HG03354 (cell line): Measurements from ENCODE around the gene NINJ2.
"Not testable (repeated sequence)": the region's sequence is repeated elsewhere in the genome, so short reads cannot be mapped to it uniquely, and the experiment has no call there.

Experiments used
- ATAC-seq: cut with Tn5 transposase; IDR thresholded peaks from one replicate; pipeline ENCODE4 v1.9.1; 2021; ENCODE audit warnings: mild to moderate bottlenecking; ENCODE audit not compliant: unreplicated experiment, poor library complexity, severe bottlenecking

Gene NINJ2

DNA sequence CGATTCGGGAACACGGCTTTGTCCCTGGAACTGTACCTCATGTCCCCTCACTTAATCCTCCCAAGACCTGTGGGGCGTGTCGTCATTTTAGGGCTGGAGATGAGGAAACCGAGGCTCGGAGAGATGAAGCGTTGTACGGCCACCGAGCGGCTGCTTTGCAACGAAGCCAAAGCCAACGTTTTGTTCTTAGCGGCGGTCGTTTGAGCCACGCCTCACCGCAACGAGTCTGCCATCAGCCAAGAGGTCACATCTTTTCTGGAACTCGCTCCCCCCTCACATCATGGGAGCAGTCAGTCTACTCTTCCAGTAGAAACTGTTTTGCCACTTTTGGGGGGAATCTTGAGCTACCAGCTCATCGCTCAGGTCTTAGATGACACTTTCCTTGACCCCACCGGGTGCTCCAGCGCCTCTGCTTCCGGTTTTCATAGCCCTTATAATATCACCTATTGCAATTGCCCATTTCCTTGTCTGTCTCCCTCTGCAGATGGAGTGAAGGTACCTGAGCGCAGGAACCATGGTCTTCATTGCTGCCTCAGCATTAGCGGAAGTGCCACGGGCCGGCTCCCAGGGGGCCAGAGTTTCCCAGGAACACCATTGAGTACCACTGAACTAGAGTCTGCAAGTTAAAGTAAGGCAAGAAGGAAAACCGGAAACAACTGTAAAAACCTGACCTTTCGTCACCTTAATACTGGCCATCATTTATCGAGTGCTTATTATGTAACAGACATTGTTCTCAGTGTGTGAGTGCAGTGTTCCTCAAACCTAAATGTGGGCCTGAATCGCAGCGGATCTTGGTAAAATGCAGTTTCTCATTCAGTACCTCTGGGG is 19.6 kb downstream of the NINJ2 start:
- peak; percentile 14 for ATAC-seq

DNA sequence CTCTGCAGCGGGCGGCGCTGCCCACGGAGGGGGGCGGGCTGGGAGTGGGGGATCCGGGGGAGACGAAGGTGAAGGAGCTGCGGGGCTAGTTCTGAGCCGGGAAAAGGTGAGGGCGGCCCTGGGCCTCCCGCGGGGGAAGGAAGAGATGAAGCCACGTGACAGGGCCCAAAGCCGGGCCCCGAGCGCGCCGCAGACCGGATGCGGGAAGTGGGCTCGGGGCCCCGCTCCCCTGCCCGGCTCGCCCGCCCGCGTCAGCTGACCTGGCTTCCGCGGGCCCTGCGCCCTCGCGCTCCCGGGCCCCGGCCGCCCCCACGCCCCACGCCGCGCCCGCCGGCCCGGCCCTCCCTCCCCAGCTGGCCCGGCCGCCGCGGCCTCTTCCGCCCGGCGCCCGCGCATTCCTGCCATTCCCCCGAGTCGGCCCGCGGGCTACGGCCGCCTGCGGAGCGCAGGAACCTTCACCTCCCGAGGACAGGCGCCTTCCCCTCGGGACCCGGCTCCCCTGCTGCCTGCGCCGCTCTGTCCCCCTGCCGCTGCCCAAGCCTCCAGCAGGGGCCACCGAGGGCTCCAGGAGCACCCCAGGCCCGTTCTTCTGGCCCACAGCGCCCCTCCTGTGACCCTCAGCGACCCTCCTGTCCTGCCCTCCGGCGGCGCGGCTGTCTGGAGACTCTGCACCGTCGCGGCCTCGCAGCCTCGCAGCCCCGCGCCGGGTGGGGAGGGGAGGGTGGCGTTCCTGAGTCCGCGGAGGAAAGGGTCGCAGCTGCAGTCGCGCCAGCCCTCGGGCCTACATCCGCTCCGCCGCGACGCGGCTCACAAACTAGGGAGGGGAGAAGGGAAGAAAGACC is 20.4 kb downstream of the NINJ2 start:
- ATAC-seq, result peak; percentile 70

DNA sequence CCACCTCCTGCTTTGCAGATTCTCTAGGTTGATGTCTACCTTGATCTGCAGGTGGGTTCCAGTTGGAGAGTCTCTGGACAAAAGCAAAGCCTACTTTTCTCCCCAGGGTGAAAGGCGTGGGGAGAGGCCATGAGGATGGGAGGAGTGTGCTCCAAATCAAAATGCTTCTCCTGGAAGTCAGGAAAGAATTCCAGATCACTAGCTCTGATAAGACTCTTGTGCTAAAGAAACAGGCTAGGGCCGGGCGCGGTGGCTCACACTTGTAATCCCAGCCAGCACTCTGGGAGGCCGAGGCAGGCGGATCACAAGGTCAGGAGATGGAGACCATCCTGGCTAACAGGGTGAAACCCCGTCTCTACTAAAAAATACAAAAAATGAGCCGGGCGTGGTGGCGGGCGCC is 21.9 kb downstream of the NINJ2 start:
- ATAC-seq, result not testable (repeated sequence)

DNA sequence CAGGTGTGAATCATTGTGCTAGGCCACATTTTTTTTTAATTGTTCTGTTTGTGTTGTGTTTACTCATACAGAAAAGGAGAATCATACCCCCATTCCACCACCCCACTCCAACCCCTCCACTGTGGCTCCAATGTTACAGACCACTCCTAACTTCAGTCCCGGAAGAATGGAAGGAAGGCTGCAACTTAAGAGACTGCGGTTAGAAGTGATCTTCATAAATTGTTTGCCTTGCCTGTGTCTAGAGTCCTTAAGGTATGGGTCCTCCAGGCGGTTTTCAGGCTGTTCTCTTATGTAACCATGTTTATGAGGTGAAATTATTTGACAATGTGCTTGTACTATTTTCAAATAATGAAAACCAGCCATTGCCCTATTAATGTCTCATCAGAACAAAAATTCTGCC is 22.5 kb downstream of the NINJ2 start:
- ATAC-seq, result no peak

DNA sequence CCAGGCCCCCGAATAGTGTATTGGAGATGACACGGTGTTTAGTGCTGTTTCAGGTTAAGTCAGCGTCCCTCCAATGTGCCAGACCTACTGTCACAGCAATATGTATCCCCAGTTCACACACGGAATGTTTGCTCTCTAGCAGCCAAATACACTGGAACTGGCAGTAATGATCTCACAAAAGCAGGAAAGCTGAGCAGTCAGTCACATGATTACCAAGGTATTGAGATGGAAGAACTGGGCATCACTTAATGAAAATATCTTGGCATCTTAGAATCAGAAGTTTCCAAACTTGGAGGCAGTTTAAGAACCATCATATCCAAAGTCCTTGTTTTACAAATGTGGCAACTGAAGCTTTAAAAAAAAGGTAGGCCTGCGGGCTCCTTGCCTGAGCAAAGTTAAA is 23.3 kb downstream of the NINJ2 start:
- ATAC-seq, result no peak

DNA sequence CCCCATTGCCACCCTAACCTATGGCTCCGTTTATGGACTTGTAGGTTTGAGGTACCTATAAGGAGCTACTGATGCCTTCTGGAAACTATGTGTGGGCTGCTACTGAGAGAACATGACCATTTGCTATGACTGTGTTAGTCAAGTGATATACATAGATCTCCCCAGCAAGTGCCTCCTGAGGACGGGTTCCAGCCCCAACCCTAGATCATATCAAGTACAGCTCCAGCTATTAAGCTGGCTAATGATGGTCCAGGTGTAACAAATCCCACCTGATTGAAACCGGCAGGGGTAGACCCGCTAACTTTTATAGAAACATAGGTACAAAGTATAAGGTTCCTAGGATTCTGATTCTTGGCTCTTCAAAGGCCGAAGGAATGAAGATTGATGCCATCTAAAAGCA is 23.7 kb downstream of the NINJ2 start:
- ATAC-seq, result no peak

DNA sequence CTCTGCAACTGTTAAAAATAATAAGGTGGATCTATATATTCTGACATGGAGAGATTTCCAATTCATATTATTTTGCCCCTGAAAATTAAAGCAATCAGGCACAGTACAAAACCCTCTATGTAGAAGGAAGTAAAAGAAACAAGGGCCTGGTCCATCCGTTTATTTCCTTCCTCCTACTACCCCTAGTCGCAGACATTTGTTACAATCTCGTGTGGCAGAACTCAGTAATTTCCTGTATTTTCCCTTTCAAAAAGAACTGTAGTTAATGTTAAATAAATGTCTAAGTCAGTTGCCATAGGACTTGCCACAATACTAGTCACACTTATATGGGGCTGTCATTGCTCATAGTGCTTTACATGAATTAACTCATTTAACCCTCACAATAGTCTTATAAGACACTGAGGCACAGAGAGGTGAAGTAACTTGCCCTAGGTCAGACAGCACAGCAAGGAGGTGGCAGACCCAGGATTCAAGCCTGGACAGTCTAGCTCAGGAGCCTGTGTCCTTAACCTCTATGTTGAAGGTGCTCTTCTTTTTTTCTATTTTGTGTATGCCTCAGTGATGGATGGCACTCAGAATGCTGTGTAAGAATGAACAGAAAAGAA is 24.2 kb downstream of the NINJ2 start:
- no peak for ATAC-seq

DNA sequence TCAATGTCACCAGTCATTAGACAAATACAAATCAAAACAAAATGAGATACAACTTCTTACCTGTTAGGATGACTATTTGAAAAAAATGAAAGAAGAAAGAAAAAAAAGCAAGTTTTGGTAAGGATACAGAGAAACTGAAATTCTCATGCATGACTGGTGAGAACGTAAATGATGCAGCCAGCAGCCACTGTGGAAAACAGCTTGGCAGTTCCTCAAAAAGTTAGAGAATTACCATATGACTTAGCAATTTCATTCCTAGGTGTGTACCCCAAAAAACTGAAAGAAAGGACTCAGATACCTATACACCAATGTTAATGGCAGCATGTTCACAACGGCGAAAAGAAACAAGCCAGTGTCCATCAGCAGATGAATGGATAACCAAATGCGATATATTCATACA is 26.6 kb downstream of the NINJ2 start:
- ATAC-seq, result no peak

DNA sequence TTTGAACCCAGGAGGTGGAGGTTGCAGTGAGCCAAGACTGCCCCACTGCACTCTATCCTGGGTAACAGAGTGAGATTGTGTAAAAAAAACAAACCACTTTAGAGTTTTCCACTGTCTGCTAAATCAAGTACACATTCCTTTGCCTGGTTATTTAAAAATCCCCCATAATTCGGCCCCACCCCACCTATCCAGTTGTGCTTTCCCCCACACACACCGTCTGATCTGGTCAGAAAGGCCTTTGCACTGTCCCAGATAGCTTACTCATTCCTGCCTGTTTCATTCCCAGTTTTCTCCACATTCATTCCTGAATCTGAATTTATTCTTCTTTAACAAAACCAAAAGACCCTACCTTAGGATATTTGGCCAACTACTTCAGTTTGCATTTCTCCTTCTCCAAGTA is 29.5 kb downstream of the NINJ2 start:
- ATAC-seq, result no peak

DNA sequence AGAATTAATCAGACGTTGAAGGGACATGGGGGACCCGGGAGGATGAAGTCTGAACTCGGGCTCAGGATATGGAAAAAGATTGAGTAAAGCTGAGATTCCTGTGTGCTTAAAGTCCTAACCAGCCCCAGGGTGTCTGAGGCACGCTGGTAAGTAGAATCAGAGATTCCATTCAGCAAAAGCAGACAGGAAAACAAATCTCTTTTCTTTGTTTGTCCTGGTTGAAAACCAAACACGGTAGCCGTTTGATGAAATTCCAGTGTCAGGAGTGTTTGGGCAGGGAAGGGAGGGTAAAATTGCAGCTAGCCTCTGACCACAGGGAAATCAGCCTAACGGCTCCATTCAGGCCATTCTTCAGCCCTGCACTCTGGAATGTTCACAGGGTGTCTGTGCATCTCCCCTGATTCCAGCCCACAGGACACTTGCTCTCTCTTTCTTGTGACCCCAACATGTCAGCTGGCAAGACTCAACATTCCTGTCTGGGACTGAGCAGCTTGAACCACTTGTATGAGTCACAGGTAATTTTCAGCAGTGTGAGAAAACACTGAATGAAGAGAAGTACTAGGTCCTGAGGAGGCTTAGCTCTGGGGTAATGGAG is 31.0 kb downstream of the NINJ2 start:
- no peak for ATAC-seq

DNA sequence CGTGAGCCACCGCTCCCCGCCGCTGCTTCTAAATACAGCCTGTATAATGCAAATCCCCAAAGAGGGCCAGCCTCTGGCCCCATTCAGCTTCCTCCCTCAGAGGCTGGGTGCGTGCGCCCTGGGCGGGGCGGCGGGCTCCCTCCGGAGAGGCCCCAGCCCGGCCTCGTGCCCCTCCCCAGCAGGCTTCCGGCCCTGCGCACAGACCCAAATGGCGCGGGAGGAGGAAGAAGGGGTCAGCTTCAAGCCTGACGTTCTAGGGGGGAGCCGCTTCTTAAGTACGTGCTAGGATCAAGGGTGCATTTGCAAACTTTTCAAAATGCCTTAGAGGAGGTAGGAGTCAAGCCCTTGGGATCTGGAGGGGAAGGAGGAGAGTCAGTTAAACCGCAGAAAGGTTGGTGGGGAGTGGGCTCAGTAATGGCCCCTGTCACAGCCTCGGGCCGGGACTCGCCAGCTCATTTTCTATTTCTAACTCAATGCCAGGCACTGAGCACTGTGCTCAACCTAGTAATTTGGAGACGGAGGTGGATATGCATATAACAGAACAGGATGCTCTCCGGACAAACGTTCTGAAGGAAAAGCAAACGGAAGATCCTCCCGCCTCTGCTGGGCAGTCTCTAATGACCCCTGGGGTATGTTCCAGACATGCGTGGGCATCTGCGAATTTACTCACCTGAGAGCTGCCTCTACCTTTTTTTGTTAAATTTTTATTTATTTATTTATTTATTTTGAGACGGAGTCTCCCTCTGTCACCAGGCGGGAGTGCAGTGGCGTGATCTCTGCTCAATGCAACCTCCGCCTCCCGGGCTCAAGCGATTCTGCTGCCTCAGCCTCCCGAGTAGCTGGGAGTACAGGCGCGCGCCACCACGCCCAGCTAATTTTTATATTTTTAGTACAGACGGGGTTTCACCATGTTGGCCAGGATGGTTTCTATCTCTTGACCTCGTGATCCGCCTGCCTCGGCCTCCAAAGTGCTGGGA is 32.3 kb downstream of the NINJ2 start:
- ATAC-seq, result peak; percentile 93

DNA sequence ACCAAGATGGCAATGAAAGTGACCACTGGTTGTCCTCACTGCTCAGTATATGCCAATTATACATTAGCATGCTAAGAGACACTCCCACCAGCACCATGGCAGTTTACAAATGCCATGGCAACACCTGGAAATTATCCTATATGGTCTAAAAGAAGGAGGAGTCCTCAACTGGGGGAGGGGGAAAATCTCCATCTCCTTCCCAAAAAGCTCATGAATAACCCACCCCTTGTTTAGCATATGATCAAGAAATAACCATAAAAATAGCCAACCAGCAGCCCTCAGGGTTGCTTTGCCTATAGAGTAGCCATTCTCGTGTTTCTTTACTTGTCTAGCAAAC is 34.5 kb downstream of the NINJ2 start:
- not testable (repeated sequence) for ATAC-seq

DNA sequence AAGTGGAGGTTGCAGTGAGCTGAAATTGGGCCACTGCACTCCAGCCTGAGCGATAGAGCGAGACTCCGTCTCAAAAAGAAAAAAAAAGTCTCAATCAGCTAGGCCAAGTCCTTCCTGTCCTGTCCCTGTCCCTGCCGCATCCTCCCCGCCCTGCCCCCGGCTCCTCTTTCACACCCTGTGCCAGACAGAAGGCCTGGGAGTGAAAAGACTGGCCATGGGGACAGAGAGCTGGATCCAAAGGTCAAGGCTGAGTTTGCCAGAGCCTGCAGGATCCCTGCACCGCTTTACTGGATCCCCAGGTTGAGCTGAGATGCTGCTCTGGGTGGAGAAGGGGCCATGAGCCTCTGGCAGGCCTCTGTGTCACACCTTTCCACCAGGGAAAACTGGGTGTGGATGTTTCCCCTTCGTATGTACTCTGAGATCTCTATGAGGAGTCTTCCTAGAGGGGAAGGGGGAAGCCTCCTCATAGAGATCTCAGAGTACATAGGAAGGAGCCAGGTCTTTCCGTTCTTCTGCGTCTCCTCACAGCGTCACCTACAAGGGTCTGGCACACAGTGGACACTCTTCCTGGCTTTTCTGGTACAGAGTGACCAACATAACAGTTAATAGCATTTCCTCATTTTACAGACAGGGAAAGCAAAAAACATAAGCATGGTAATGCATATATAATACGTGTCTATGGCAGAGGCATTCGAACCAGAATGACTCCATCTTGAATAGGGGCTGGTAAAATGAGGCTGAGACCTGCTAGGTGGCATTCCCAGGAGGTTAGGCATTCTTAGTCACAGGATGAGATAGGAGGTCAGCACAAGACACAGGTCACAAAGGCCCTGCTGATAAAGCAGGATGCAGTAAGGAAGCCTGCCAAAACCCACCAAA is 35.1 kb downstream of the NINJ2 start:
- no peak for ATAC-seq

DNA sequence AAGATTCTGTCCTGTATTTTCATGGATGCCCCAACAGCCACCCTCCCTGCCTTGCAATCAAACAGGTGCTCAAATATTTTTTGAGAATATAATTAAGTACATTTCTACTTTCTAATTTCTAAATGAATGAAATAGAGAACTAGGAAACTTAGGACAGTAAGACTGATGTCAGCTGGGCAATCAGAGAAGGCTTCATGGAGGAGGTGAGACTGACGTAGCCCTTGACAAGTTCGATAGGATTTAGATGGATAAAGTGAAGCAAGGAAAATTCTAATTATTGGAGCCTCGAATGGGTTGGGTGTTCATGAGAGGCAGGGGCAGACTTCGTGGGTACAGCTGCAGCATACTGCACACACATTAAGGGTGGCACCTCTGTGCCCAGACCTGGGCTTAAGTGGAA is 36.0 kb downstream of the NINJ2 start:
- ATAC-seq, result no peak

DNA sequence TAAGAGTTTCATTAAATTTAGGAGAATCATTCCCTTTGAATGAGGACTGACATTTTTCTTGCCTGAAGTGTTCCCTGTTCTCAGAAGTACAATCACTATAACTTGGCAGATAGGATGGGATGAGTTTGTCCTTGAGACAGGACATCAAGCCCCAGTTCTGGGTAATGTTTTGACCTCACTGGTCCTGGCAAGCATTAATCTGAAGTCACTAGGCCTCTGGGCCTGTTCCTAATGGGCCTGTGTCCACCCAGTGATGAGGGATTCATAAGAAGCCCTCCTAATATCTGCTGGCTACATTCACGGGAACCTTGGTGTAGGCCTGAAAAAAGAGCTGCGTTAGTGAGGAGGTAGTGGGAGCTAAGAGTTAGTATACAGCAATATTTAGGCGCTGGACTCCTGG is 37.2 kb downstream of the NINJ2 start:
- no peak for ATAC-seq

DNA sequence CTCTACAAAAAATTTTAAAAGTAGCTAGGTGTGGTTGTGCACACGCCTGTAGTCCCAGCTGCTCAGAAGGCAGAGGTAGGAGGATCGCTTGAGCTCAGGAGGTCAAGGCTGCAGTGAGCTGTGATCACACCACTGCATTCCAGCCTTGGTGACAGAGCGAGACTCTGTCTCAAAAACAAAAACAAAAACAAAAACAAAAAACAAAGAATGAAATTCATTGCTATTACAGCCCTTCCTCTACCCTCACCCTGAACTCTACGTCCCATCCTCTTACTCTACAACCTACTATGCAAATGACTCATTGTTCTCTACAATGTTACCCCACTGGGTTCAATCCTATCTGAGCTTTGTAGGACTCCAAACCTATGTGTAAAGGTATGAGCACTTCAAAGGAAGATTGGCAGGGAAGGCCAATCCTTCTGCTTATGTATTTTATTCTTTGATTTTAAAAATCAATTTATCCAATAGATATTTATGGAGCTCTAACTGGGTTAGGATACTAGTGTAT is 39.3 kb downstream of the NINJ2 start:
- ATAC-seq, result no peak

DNA sequence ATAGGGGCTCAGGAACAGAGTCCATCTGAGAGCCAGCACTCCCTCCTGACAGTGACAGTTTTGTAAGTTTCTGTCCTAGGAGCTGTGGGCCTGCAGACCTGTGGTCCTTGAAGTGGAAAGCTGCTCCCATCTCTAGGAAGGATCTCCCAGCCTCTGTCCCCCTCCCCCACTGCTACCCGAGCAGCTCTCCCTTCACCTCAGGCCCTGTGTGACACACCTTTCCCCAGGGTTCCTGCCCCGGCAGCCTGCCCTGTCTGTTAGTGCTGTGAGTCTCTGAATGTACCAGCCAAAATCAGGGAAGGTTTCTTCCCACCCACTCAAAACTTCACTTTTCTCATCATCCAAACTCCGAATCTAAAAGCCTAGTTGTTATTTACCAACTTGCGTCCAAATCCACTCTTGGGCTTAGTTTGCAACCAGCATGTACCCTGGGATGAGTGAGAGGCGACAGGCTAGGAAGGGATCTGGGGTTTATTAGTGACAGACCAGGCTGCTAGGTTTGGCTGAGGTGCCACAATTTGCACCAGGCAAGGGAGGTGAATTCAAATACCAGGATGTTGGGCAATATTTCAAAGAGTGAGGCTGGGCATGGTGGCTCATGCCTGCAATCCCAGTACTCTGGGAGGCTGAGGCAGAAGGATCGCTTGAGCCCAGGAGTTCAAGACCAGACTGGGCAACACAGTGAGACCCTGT is 39.9 kb downstream of the NINJ2 start:
- ATAC-seq, result no peak

DNA sequence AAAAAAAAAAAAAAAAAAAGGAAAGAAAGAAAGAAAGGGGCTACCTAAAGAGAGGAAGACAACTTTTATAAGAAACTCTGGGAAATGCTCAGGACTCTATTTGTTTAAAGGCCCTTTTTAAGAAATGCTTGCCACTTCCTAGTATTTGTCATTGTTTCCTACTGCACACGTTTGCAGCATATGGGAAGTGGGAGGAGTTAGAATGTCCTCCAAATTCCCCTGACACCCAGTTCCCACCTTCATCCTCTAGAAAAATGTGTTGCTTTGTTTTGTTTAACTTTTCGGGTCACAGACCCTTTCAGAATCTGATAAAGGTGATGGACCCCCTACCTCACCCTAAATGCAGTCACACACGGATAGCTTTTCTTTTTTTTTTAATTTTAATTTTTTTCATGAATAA is 40.8 kb downstream of the NINJ2 start:
- ATAC-seq, result no peak
